Right lobe of liver (tissue), 6 donors: ENCODE results near the gene CDC25C. TPM values are rescaled to one million over a fixed set of nuclear protein-coding genes. Genes with fewer than 3 reads are reported as not detected.

Experiments
- ATAC-seq, 4 donors: fragments of 200-7000 bp; cut with Tn5 transposase; one replicate each; pipeline ENCODE4 v1.9.1; 2020; ENCODE audit warnings: mild to moderate bottlenecking in 4 of 4, moderate library complexity in 4 of 4
- DNase-seq, 3 donors: peaks; one replicate each; pipeline ENCODE4 v3.0.0-alpha.2; 2020
- H3K27ac ChIP-seq, 3 donors: fragments of 200-600 bp; one replicate each; pipeline ENCODE4 v1.8.0; 2022
- H3K27me3 ChIP-seq, 2 donors: fragments of 200-600 bp; one replicate each; pipeline ENCODE4 v1.8.0; 2022
- H3K36me3 ChIP-seq, 4 donors: fragments of 200-600 bp; sonication (generic) in 1 of 4; one replicate each; pipeline versions ENCODE4 v1.5.1 to v1.8.0; 2017 to 2022; ENCODE audit warnings: control low read depth in 1 of 4
- H3K4me1 ChIP-seq, 4 donors: fragments of 200-600 bp; sonication (generic) in 1 of 4; one replicate each; pipeline versions ENCODE4 v1.5.1 to v1.8.0; 2017 to 2022; ENCODE audit warnings: control low read depth in 1 of 4
- H3K4me3 ChIP-seq, 3 donors: fragments of 200-600 bp; one replicate each; pipeline ENCODE4 v1.8.0; 2022
- H3K9me3 ChIP-seq, 4 donors: fragments of 200-600 bp; sonication (generic) in 1 of 4; one replicate each; pipeline versions ENCODE4 v1.5.1 to v1.8.0; 2017 to 2022; ENCODE audit warnings: control low read depth in 1 of 4
- POLR2A ChIP-seq: fragments of 450-650 bp; IDR thresholded peaks from one replicate; pipeline ENCODE4 v1.6.1; 2017; ENCODE audit warnings: antibody characterized with exemption, mild to moderate bottlenecking
- WGBS: methylation state at CpG from one replicate; pipeline ENCODE4 v1.1.6; 2018; ENCODE audit warnings: low coverage, low lambda C conversion rate; ENCODE audit not compliant: insufficient coverage; ENCODE audit errors: missing lambda C conversion rate; 5-methylcytosine and 5-hydroxymethylcytosine counted together
- intact Hi-C, 2 donors: fragments of 100-400 bp; cut with DNase I; formaldehyde crosslinking; loops; one replicate each; pipeline versions ENCODE4 v1.11.2 to v1.14.1; 2022
- total RNA-seq, 6 experiments: library from RNA; depleted of rRNA in 2 of 6; stranded (reverse); fragments of >200 nt in 2 of 6; fragmentation: NEBNext Ultra II Directional in 3 of 6; extraction: Animal tissue kit (Norgen Biotek cat#: 25700) in 3 of 6; gene quantifications; one replicate each; pipeline versions ENCODE4 v1.1.0 to v1.2.4, GENCODE V29; 2016 to 2023
- TF ChIP-seq, protein P1 (sequence below), 4 donors: fragments of 200-600 bp in 3 of 4; fragments of 450-650 bp in 1 of 4; IDR thresholded peaks; one replicate each; pipeline versions ENCODE4 v1.5.1 to v1.8.0; 2016 to 2022; ENCODE audit warnings: antibody characterized with exemption in 4 of 4, mild to moderate bottlenecking in 2 of 4
- donor health status: DM: no; HTN: yes; CAD: no.
- donor health status: DM: no; HTN: no; CAD: no.
- donor health status: DM: no; HTN: no; CAD: no.
- donor health status: DM: no; HTN: yes; CAD: no.
- donor health status: DM: no; HTN: yes; CAD: no.

The CDC25C gene
- total RNA-seq, 6 experiments from 2014 or later, result 0.18 to 0.43 (median 0.24) TPM; not detected in 3

DNA sequence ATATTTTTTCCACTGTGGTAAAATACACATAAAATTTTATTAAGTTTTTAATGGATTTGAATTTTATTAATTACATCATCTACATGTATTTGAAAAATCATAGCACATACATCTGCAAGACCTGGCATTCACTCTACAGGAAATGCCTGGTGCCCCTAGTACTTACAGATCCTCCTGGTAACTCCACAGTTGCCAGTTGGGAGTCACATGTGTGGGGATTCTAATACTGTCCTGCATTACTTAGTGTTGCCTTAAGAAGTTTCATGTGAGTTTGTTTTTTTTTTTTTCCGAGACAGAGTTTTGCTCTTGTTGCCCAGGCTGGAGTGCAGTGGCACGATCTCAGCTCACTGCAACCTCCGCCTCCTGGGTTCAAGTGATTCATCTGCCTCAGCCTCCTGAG lies 38.9 kb upstream of the CDC25C start:
- WGBS, result 65% methylated on average over 3 of the region's 3 CpGs
- no peaks in the 10 kb centered on the region for H3K4me1 ChIP-seq
- DNase-seq (no peak), ATAC-seq (no peak)
- H3K27me3 ChIP-seq, result no peaks in the 10 kb centered on the region
- intact Hi-C loops, result no loop called here
- no peaks in the 10 kb centered on the region for H3K9me3 ChIP-seq
- H3K4me3 ChIP-seq, result no peak overlapping the region
- H3K27ac ChIP-seq, result no peak overlapping the region
- H3K36me3 ChIP-seq, result peaks cover 0 to 18% (median 7%) of the 10 kb centered on the region in 4 donors
- TF ChIP-seq, protein P1, sequence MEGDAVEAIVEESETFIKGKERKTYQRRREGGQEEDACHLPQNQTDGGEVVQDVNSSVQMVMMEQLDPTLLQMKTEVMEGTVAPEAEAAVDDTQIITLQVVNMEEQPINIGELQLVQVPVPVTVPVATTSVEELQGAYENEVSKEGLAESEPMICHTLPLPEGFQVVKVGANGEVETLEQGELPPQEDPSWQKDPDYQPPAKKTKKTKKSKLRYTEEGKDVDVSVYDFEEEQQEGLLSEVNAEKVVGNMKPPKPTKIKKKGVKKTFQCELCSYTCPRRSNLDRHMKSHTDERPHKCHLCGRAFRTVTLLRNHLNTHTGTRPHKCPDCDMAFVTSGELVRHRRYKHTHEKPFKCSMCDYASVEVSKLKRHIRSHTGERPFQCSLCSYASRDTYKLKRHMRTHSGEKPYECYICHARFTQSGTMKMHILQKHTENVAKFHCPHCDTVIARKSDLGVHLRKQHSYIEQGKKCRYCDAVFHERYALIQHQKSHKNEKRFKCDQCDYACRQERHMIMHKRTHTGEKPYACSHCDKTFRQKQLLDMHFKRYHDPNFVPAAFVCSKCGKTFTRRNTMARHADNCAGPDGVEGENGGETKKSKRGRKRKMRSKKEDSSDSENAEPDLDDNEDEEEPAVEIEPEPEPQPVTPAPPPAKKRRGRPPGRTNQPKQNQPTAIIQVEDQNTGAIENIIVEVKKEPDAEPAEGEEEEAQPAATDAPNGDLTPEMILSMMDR (IDR thresholded peaks at IDR 0.05), result no peak
- no peak for TF ChIP-seq POLR2A

DNA sequence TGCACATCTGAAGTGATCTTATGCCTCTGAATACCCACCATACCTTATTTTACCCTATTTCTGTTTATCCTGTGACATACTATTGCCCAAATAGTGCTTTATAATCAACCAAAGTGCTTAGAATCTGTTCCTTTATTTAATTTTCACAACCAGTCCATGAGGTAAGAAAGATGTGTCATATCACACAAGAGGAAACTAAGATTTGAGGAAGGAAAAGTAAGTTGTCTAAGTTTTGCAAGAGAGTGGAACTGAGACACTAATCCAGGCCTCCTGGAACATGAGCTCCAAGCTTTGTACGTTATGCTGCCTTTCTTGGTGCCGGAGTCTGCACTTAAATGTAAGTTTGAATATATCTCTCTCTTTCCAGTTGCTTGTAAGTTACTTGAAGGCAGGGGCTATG lies 38.1 kb upstream of the CDC25C start:
- Histone ChIP-seq H3K4me3 (no peak overlapping the region), H3K9me3 (no peaks in the 10 kb centered on the region), H3K27me3 (no peaks in the 10 kb centered on the region), H3K27ac (peak overlapping the region in 2 of 3 donors; percentile 15 to 21), H3K36me3 (peaks cover 0 to 11% (median 7%) of the 10 kb centered on the region in 4 donors), H3K4me1 (no peaks in the 10 kb centered on the region)
- ATAC-seq (peak; percentile 47 to 75 (median 58)), DNase-seq (no peak)
- 64% methylated on average over 2 of the region's 2 CpGs for WGBS
- no peak for TF ChIP-seq POLR2A
- TF ChIP-seq, protein P1 (IDR thresholded peaks at IDR 0.05), result no peak
- intact Hi-C loops, result no loop called here

DNA sequence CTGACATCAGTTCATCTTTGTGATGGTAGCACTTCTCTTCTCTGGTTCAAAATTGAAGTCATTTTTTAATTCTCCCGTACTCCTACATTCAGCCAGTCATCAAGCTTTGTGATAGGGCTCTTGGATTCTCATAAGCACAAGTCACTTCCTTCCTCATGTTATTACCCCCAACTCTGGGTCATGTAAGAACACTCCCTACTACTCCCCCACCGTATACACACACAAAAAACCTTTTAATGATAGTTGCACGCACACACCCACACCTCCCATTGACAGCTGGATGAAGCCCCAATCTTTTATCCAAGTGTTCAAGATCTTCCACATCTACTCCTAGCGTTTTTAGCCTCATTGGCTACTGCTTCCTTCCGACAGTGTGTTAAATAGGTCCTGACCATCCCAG lies 37.7 kb upstream of the CDC25C start:
- Histone ChIP-seq H3K27ac (peak overlapping the region; percentile 11 to 21 (median 15)), H3K27me3 (no peaks in the 10 kb centered on the region), H3K4me1 (no peaks in the 10 kb centered on the region), H3K4me3 (no peak overlapping the region), H3K36me3 (peaks cover 0 to 9% (median 4%) of the 10 kb centered on the region in 4 donors), H3K9me3 (no peaks in the 10 kb centered on the region)
- DNase-seq (no peak), ATAC-seq (peak; percentile 40 to 74 (median 59))
- no peak for TF ChIP-seq POLR2A
- TF ChIP-seq, protein P1 (IDR thresholded peaks at IDR 0.05), result no peak
- intact Hi-C loops, result no loop called here
- 57% methylated on average over 5 of the region's 5 CpGs for whole genome bisulfite sequencing

DNA sequence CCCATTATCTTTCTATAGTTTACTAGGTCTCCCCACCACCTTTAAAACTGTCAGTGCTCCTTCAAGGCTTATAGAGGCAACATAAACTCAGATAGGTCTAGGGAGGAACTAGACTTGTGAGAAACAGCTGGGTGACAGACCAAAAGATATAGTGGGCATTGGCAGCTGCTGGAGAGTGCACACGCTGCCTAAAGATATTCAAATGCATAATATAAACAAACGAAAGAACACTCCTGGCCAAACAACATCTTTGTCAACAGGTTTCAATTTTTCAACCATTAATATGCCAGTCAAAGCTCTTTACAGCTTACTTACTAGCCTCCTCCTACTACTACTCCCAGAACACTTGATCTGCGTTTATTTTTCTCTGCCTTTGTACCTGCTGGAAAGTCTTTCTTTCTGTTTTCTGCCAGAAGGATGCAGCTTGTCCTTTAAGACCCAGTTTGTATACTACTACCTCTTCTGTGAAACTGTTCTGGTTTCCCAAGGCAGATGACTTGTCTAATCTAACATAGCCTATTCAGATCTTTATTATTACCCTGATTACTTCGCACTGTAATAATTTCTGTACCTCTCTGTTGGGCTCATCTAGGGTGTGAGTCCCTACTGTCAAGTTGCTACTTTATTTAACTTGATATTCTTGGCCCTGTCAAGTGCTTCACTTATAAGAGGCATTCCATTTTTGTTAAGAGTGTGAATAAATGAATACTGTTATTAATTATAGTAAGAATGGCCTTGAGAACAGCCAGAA lies 35.2 kb upstream of the CDC25C start:
- ATAC-seq (no peak), DNase-seq (no peak)
- intact Hi-C loops, result no loop called here
- Histone ChIP-seq H3K4me1 (no peaks in the 10 kb centered on the region), H3K9me3 (no peaks in the 10 kb centered on the region), H3K36me3 (no peaks in the 10 kb centered on the region), H3K27ac (no peak overlapping the region), H3K4me3 (no peak overlapping the region), H3K27me3 (no peaks in the 10 kb centered on the region)
- 62% methylated on average over 4 of the region's 4 CpGs for WGBS
- TF ChIP-seq, protein P1 (IDR thresholded peaks at IDR 0.05), result no peak
- TF ChIP-seq POLR2A, result no peak
